Fibroblast of gingiva (primary cell): ENCODE data around the gene LPIN3.

Experiments
- DNase-seq: peaks from one replicate; pipeline ENCODE4 v3.0.0-alpha.2; 2011; ENCODE audit warnings: low read depth

Gene LPIN3

DNA sequence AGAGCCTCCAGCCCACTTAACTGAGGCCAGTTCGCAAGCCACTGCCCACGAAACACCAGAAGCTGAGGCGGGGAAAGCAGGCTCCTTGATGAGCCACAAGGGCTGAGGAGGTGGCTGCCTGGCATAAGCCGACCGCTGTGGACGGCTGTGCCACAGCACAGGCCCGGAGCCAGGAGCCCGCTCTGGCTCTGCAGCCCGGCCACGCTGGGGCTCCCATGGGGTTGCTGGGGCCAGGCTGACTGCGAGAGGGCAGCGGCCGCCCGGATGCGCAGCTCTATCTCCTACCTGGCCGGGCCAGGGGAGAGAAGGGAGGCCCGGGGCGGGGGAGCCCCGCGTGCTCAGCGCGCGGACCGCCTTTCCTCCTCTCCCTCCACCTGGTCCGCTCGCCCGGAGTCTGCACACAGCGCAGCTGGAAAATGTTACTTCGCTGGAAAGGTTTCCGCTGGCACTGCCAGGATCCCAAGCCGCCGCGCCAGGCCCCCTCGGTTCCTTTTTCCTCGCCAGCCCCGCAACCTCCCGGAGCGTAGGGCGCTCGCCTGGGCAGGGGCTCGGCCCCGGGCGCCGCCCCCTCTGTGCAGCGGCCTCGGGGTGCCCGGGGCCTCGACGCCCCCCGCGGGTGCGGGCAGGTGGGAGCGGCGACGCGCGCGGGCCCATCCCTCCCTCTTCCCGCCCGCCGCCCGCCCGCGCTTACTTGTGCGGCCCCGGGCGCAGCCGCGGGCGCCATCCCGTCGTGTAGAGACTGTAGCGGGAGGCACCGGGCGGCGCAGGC lies 25.3 kb downstream of the LPIN3 start:
- no peak for DNase-seq

DNA sequence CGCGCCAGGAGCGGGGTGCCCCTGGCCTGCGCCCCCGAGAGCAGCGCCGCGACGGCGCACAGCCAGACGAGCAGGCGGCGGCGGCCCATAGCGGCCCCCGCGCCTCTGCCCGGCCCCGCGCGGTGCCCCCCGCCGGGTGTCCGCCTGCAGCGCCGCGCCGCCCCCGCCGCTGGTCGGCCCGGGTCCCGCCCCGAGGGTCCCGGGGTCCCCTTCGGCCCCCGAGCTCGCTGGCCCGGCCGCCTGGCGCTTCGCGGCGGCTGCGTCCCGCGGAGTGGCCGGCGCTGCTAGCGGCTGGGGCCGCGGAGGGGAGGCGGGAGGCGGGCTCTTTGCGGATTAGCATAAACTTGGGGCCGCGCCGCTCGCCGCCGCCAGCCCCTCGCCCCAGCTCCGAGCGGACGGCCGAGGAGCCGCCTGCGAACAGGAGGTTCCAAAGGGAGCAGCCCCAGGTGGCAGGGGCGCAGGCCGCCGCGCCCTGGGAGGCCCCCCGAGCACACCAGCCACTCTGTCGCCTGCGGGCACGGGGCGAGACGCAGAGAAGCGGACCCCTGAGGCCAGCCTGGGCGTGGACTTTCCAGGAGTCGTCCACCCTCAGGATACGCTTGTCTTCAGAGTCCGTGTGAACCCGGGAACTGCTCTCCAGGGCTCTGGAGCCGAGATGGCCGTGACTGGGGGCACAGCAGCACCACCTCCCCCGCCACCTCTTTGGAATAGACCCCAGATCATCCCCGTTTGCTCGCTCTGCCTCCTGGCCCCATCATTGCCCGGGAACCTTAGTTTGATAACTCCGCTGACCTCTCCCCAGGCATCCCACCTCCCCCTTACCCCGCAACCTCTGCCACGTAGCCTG lies 26.1 kb downstream of the LPIN3 start, which contains the start of gene EMILIN3:
Gene EMILIN3 (minus strand): TSS at position 273 of the 847 bp plus-strand sequence. CDS start 184 bp downstream, at position 89.
- DNase-seq: no peak

DNA sequence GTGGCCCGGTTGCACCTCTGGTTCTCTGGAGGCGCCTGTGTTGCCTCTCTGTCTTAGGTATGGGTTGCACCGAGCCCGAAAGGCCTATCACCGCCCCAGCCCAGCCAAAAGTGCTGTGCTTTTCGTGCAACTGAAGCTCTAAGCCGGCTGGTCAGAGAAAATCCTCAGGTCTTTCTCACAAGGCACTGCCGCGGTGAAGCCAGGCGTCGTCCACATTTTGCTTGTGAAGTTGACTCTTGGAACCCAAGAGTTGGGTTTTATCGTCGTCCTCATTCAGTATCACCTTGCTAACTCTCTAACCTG lies 26.7 kb downstream of the LPIN3 start:
- DNase-seq: no peak

DNA sequence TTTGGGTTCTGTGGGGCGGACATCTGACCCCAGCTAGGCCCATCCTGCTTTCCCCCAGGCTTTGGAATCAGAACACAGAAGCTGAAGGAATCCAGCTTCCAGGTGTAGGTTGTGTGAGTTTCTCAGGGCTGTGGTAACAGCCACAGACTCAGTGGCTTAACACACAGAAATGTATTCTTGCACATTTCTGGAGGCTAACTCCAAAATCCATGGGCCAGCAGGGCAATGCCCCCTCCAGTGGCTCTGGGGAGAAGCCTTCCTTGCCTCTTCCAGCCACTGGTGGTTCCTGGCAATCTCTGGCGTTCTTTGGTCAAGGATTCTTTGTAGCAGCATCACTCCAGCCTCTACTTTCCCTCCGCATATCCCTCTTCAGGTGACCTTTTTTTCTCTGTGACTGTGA lies 27.3 kb downstream of the LPIN3 start:
- DNase-seq: no peak

DNA sequence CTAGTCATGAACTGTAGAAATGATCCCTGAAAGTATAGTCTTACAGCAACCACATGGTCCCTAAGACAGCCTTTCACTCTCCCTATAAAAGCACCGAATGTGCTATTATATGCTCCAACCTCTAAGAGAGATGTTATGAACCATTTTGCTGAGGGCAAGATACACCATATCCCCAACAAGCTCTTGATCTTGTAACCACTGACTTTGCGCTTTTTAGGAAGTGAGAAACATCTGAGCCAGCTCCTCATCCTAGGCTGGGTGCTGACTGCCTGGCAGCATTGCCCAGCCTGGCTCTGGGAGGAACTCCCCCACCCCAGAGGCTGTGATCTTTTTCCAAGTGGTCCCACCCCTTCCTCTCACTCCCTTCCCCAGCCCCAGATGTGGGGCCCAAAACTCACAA lies 29.1 kb downstream of the LPIN3 start:
- DNase-seq: no peak

DNA sequence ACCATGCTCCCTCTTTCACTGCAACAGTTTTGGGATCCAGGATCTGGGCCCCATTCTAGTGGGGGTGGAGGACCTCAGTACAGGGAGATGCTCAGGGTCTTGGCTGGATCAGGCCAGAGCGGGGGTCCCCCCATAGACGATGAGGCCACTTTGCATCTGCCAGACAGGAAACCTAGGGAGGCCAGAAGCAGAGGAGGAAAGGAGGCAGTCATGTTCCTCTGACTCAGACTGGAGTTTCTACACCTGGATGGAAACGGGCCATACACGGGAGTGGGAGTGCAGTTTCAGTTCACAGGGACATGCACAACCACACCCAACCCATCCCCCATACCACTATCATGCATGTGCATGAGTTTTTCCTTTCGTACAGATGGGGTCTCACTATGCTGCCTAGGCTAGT lies 29.6 kb downstream of the LPIN3 start:
- DNase-seq: no peak

DNA sequence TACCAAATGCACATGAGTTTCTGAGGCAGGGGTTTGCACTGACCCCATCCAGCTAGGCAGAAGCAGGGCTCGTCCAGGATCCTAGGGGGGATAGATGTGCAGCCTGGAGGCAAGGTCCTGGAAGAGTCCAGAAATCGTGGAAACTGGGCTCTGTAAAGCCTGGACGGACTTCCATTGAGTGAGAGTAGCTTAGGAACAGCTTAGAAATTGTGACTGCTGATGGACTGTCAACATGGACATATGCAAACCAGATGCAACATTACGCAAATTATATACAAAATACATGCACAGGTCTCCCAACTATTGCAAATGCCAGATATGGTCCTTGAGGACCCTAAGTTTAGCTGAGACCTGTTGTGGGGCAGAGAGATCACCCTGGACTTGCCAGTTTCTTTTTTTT lies 30.8 kb downstream of the LPIN3 start:
- no peak for DNase-seq

DNA sequence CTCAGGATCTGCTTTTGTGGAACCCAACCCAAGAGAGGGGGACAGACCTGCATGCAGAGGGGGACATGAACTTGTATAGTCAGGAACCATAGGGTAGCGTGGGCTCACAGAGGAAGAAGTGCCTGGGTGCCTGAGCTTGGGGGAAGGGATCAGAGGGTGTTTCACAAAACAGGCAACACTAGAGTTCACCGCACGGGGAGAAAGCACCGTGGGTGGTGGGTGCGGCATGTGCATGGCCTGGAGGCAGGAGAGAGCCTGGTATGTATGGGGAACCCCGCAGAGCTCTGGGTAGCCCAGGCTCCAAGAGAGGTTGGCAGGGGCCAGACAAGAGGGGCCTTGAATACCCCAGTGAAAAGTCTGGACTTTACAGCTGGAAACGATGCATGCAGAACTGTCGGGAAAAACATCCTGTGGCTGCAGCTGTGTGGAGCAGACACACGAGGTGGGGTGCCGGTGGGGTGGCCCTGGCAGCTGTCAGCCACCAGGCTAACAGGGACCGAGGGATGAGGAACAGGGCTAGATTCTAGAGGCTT lies 32.7 kb downstream of the LPIN3 start:
- no peak for DNase-seq

DNA sequence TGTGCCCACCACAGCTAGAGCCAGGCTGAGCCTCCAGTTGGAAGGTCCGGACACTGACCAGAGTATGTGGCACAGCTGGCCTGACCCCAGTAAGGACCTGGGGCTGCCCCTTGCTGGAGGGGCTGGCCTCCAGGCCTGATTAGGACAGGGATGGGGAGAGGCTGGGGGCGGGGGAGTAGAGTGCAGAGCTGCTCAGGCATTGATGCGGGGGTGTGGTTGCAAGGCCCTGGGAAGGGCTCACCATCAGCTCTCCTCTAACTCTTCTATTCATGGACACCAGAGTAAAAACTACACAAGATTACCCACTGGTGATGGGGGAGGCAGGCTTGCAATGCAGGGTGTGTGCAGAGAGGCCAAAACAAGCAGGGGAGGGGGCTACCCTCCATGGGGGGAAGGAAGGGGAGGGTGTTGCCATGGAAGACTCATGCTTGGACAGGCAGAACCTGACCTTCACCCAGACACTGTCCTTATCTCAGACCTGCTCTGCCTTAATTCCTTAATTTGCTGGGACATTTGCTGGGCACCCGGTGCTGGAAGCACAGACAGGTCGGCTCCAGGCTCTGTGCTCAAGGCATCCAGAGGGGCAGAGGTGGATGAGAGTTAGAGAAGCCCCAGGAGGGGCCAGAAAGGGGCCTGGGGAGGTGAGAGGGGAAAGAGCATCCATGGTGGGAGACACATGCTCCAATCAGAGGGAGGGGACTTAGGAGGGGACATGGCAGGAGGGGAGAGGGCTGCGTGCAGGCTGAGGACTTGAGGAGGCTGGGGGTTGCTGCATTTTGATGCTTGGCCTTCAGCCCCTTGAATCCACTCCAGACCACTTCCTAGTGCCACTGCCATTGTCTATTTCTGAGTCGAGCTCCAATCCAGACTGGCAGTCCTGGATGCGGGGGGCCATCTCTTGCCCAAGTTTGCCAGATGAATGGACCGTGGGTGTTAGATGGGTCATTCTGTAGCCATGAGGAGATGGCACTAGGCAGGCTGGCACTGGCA lies 33.6 kb downstream of the LPIN3 start:
- no peak for DNase-seq

DNA sequence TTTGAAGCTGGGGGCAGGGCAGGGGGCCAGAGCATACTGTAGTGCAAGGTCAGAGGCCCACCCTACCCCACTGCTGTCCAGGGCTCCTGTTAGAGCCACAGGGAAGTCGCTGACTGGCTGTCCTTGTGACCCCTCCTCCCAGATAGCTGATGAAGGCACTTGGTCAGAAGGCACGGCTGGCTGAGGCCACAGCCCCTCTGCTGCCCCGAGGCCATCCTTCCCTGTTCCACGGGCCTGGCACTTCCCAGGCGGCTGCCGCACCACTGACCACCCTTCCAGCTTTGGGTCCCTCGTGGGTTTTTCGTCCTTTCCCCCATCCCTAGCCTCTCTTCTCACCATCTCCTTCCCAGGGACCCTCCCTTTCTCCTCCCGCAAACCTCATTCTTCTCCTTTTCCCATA lies 35.2 kb downstream of the LPIN3 start:
- no peak for DNase-seq

DNA sequence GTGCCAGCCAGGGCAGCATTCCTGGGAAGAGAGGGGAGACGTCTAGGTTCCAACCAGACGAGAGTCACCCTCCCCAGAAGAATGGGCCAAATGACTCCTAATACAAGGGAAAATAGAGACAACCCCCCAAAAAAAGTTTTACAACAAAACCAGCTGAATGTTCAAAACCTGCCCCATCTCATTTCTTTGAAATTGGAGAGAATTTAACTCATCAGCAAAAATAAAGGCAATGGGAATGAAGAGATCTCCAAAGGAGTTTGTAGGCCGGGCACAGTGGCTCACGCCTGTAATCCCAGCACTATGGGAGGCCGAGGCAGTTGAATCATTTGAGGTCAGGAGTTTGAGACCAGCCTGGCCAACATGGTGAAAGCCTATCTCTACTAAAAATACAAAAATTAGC lies 35.7 kb downstream of the LPIN3 start:
- no peak for DNase-seq

DNA sequence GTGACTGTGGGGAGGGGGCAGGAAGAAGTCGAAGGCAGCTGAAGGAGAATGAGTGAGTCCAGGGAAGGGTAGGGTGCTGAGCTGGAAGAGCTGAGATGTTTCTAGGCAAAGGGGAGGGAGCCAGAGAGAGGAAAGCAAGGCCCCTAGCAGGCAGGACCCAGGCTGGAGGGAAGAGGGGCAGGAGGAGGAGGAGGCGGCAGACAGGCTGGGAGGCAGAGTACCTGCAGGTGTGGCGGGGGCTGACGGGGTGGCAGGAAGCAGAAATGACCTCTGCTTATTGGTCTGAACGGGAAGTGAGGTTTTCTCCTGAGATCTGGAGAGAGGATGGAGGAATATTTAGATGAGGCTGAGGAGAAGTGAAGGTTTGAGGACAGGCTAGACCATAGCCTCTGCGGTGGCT lies 36.7 kb downstream of the LPIN3 start:
- no peak for DNase-seq

DNA sequence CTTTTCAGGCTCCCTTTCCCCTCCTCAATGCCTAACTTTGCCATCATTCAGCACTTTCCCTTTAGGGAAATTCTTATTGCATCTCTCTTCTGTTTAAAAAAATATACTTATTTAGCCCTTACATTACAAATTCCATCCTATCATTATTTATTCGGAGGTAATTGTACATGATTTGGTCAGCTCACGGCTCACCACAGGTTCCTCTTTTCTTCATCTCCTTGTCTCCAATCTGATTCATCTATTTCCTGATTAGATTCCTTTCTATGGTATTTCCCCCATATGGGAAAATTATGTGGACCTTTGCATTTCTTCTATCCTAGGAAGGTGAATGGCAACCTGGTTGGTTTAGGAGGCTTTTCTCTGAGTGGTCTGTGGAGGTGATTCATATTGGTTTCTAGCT lies 38.9 kb downstream of the LPIN3 start:
- no peak for DNase-seq

DNA sequence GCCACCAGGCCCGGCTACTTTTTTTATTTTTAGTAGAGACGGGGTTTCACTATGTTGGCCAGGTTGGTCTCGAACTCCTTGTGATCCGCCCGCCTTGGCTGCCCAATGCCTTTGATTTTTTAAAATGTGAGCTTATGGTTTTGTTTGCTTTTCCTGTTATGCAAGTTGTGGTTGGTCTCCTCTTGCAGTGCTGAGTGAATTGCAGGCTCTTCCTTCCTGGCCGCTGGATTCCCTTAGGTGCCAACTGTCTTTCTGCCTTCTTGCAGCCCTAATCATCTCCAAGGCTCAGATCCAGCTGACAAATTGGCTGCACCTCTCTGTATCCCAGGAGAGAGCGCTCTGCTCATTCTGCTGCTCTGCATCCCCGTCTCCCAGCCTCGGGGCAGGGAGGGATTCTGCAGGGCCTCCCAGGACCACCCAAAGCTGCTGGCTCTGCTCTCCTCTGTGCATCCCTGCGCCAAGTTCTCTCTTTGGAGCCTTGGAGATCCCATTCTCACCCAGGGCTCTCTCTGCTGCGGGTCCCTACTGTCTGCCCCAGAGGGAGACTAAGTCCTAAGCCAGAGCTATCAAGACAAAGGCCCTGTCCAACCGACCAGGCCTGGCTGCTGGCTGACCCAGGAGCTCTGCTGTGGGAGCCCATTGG lies 40.1 kb downstream of the LPIN3 start:
- DNase-seq: peak; percentile 48

DNA sequence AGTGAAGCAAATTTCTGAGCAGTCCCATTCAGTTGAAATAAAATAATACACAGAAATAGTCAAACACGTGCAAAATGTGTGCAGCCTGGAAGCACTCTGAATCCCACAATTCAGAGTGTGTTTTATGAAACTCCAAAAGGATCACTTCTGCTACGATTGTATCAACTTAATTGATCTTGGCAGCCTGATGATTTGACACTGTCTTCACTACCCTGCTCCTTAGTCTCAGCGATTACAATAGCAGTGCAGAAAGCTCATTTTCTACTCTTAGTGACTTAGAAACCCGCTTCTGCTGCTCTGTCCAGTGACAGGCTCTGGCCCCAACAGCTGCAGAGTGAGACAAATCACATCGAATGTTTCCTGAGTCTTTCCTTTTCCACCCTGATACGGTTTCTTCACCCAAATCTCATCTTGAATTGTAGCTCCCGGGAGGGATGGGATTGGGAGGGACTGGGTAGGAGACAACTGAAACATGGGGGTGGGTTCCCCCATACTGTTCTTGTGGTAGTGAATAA lies 42.2 kb downstream of the LPIN3 start:
- no peak for DNase-seq

DNA sequence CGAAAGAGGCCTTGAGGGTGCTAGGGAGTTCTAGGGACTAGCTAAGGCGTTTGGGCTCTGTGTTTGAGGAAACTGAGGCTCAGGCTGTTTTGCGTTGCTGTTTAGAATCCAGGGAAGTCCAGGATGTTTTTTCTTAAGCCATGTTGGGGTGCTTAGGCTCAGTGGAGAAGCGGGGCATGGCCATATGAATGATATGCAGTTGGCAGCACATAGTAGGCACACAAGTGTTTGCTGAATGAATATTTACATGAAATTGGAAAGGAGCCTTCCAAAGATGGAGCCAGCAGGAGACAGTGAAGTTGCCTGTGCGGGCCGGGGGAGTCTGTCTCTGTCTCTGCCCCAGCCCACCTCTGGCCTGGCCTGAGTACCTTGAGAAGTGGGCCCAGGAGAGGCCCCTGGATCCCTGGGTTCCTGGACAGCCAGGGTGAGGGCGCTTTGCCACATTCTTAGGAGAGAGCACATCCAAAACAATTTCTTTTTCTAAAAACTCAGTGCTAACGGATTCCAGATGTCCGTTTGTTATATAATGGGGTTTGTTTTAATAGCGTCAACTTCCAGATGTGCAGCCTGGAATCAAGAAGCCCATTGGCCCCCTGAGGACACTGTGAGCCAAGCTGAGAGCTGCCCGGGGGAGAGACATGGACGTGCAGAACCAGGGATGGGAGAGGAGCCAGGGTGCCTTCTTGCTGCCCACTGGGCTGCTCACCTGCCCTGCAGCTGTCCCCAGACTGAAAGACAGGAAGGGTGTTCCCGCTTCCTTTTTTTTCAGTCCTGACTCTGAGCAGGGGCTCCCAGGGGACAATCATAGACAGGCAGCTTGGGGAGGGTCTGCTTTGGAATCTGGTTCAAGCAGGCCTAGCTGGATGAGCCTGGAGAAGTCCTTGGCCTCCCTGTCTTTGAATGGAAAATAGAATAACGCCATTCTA lies 46.1 kb downstream of the LPIN3 start:
- peak; percentile 71 for DNase-seq

DNA sequence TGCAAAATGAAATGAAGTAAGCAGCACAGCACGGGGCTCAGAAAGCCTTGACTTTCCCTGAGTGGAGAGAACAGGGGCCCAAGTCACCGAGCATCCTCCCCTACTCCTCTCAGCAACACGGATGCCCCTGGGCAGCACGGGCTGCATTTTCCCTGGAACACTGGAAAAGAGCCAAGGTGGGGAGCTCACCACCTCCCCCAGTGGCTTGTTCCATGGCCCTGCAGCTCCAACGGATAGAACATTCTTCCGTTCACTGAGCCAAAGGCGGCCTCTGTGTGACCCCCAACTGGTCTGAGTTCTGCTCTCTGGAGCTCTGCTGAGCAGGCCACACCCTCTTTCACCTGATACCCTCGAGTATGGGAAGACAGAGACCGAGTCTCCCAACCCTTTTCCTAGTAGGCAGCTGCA lies 46.8 kb downstream of the LPIN3 start:
- DNase-seq: no peak

DNA sequence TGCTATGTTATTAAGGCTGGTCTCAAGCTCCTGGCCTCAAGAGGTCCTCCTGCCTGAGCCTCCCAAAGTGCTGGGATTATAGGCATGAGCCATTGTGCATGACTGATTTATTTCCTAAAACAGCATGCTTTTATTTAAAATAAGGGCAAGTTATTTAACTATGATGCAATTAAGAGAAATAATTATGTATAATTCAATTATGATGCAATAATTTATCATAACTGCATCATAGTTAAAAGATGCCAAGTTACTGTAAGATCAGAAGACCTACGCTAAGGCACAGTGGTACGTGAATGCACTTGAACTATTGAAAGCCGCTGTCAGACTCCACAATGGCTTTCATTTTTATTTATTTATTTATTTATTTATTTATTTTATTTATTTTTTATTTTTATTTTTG lies 50.3 kb downstream of the LPIN3 start:
- no peak for DNase-seq

DNA sequence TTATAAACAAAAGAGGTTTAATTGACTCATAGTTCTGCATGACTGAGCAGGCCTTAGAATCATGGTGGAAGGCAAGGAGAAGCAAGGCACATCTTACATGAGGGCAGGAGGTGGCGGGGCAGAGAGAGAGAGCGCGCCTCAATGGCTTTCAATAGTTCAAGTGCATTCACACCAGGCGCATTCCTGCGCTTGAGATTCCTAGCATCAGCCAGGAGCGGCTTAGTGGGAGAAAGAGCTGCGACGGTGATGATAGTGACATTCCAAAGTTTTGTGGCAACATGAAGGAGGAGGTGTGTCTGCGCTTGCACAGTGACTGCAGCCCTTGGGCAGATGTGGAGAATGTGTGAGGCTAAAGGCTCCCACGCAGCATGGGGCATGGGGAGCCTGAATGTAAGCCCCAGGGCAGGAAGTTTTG lies 51.0 kb downstream of the LPIN3 start:
- DNase-seq: no peak

DNA sequence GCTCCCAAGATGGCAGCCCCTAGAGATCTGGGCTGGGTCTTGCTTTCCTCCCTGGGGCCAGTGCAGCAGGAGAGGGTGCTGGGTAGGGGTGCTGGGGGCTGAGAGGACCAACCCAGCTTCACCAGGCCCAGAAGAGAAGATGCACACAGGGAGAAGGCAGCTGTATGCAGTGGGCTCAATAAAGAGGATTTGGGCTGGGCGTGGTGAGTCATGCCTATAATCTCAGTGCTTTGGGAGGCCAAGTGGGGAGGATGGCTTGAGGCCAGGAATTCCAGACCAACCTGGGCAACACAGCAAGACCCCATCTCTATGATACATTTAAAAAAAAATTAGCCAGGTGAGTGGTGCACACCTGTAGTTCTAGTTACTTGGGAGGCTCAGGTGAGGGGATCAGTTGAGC lies 51.7 kb downstream of the LPIN3 start:
- no peak for DNase-seq
